Activated naive CD4-positive, alpha-beta T cell treated with anti-CD3 and anti-CD28 coated beads, Interleukin-2, amount 50 U/mL, for 24 hours (primary cell): ENCODE data around the gene CHST13.

ENCODE experiments used
- H3K27ac Mint-ChIP-seq: one replicate; pipeline ENCODE4 v1.8.0; 2021; ENCODE audit warnings: mild to moderate bottlenecking, mixed read lengths
- H3K27me3 Mint-ChIP-seq: one replicate; pipeline ENCODE4 v1.8.0; 2021; ENCODE audit warnings: mixed read lengths
- H3K36me3 Mint-ChIP-seq: one replicate; pipeline ENCODE4 v1.8.0; 2021; ENCODE audit warnings: mixed read lengths
- H3K4me1 Mint-ChIP-seq: one replicate; pipeline ENCODE4 v1.8.0; 2021; ENCODE audit warnings: mixed read lengths
- H3K4me3 Mint-ChIP-seq: one replicate; pipeline ENCODE4 v1.8.0; 2021; ENCODE audit warnings: mild to moderate bottlenecking, mixed read lengths
- H3K9me3 Mint-ChIP-seq: one replicate; pipeline ENCODE4 v1.8.0; 2021; ENCODE audit warnings: mixed read lengths

The CHST13 gene

GRCh38 chr3:126537730-126538281 is 13.9 kb downstream of the CHST13 start:
- no peak overlapping the region for H3K4me3 Mint-ChIP-seq
- no peaks in the 10 kb centered on the region for H3K4me1 Mint-ChIP-seq
- H3K9me3 Mint-ChIP-seq: no peaks in the 10 kb centered on the region
- no peaks in the 10 kb centered on the region for H3K36me3 Mint-ChIP-seq
- peaks cover 14% of the 10 kb centered on the region for H3K27me3 Mint-ChIP-seq
- H3K27ac Mint-ChIP-seq: no peak overlapping the region

- Mint-ChIP-seq H3K4me3 (no peak overlapping the region), H3K36me3 (no peaks in the 10 kb centered on the region), H3K4me1 (no peaks in the 10 kb centered on the region), H3K9me3 (no peaks in the 10 kb centered on the region), H3K27ac (no peak overlapping the region), H3K27me3 (peaks cover 14% of the 10 kb centered on the region)
These were observed 14.4 kb downstream of the CHST13 start for GRCh38 chr3:126538316-126538715.

- Mint-ChIP-seq H3K4me3 (no peak overlapping the region), H3K4me1 (no peaks in the 10 kb centered on the region), H3K9me3 (no peaks in the 10 kb centered on the region), H3K36me3 (no peaks in the 10 kb centered on the region), H3K27ac (no peak overlapping the region), H3K27me3 (peaks cover 9% of the 10 kb centered on the region)
These were observed 15.0 kb downstream of the CHST13 start for GRCh38 chr3:126538966-126539365.

GRCh38 chr3:126539558-126540250 is 15.7 kb downstream of the CHST13 start:
- Mint-ChIP-seq H3K4me1 (no peaks in the 10 kb centered on the region), H3K27ac (no peak overlapping the region), H3K4me3 (no peak overlapping the region), H3K36me3 (no peaks in the 10 kb centered on the region), H3K9me3 (no peaks in the 10 kb centered on the region), H3K27me3 (peaks cover 5% of the 10 kb centered on the region)

- Mint-ChIP-seq H3K9me3 (no peaks in the 10 kb centered on the region), H3K27me3 (peaks cover 5% of the 10 kb centered on the region), H3K36me3 (no peaks in the 10 kb centered on the region), H3K4me3 (no peak overlapping the region), H3K4me1 (no peaks in the 10 kb centered on the region), H3K27ac (no peak overlapping the region)
These were observed 16.4 kb downstream of the CHST13 start for GRCh38 chr3:126540342-126540849.

GRCh38 chr3:126540951-126541627 is 17.1 kb downstream of the CHST13 start:
- Mint-ChIP-seq H3K4me3 (no peak overlapping the region), H3K4me1 (no peaks in the 10 kb centered on the region), H3K27ac (no peak overlapping the region)

GRCh38 chr3:126541628-126542339 is 17.8 kb downstream of the CHST13 start:
- Mint-ChIP-seq H3K4me1 (no peaks in the 10 kb centered on the region), H3K27ac (no peak overlapping the region), H3K27me3 (peaks cover 5% of the 10 kb centered on the region), H3K36me3 (no peaks in the 10 kb centered on the region), H3K4me3 (no peak overlapping the region), H3K9me3 (no peaks in the 10 kb centered on the region)

More at GRCh38 chr3:126540951-126541627, 17.1 kb downstream of the CHST13 start:
- Mint-ChIP-seq H3K9me3 (no peaks in the 10 kb centered on the region), H3K27me3 (peaks cover 5% of the 10 kb centered on the region), H3K36me3 (no peaks in the 10 kb centered on the region)

- Mint-ChIP-seq H3K27ac (no peak overlapping the region), H3K4me3 (no peak overlapping the region), H3K36me3 (no peaks in the 10 kb centered on the region), H3K9me3 (no peaks in the 10 kb centered on the region), H3K4me1 (no peaks in the 10 kb centered on the region), H3K27me3 (peaks cover 5% of the 10 kb centered on the region)
These were observed 18.6 kb downstream of the CHST13 start for GRCh38 chr3:126542340-126543241.

- H3K27me3 Mint-ChIP-seq: peaks cover 5% of the 10 kb centered on the region
- H3K27ac Mint-ChIP-seq: no peak overlapping the region
- H3K36me3 Mint-ChIP-seq: no peaks in the 10 kb centered on the region
These were observed 19.6 kb downstream of the CHST13 start for GRCh38 chr3:126543457-126544061.

GRCh38 chr3:126544596-126545281 is 20.8 kb downstream of the CHST13 start:
- Mint-ChIP-seq H3K27ac (no peak overlapping the region), H3K4me3 (no peak overlapping the region), H3K9me3 (no peaks in the 10 kb centered on the region), H3K36me3 (no peaks in the 10 kb centered on the region), H3K27me3 (peaks cover 5% of the 10 kb centered on the region), H3K4me1 (no peaks in the 10 kb centered on the region)

More at GRCh38 chr3:126543457-126544061, 19.6 kb downstream of the CHST13 start:
- Mint-ChIP-seq H3K9me3 (no peaks in the 10 kb centered on the region), H3K4me3 (no peak overlapping the region), H3K4me1 (no peaks in the 10 kb centered on the region)

GRCh38 chr3:126545544-126545943 is 21.6 kb downstream of the CHST13 start:
- no peak overlapping the region for H3K4me3 Mint-ChIP-seq
- H3K4me1 Mint-ChIP-seq: no peaks in the 10 kb centered on the region
- H3K9me3 Mint-ChIP-seq: no peaks in the 10 kb centered on the region
- H3K27me3 Mint-ChIP-seq: peaks cover 3% of the 10 kb centered on the region
- no peak overlapping the region for H3K27ac Mint-ChIP-seq
- no peaks in the 10 kb centered on the region for H3K36me3 Mint-ChIP-seq

- H3K36me3 Mint-ChIP-seq: no peaks in the 10 kb centered on the region
- H3K9me3 Mint-ChIP-seq: no peaks in the 10 kb centered on the region
- H3K4me1 Mint-ChIP-seq: no peaks in the 10 kb centered on the region
- H3K27ac Mint-ChIP-seq: no peak overlapping the region
- H3K4me3 Mint-ChIP-seq: no peak overlapping the region
- H3K27me3 Mint-ChIP-seq: peaks cover 2% of the 10 kb centered on the region
These were observed 22.1 kb downstream of the CHST13 start for GRCh38 chr3:126546013-126546412.

GRCh38 chr3:126546549-126547239 is 22.7 kb downstream of the CHST13 start:
- Mint-ChIP-seq H3K27me3 (peaks cover 1% of the 10 kb centered on the region), H3K36me3 (no peaks in the 10 kb centered on the region), H3K27ac (no peak overlapping the region), H3K4me3 (no peak overlapping the region), H3K4me1 (no peaks in the 10 kb centered on the region), H3K9me3 (no peaks in the 10 kb centered on the region)

- H3K4me1 Mint-ChIP-seq: no peaks in the 10 kb centered on the region
- H3K27ac Mint-ChIP-seq: no peak overlapping the region
- no peak overlapping the region for H3K4me3 Mint-ChIP-seq
- no peaks in the 10 kb centered on the region for H3K36me3 Mint-ChIP-seq
- H3K27me3 Mint-ChIP-seq: peaks cover 1% of the 10 kb centered on the region
- no peaks in the 10 kb centered on the region for H3K9me3 Mint-ChIP-seq
These were observed 23.8 kb downstream of the CHST13 start for GRCh38 chr3:126547721-126548120.
